NCI-H1092 (cell line): ENCODE measurements around the gene CD2BP2.
"Not testable (repeated sequence)": the region's sequence is repeated elsewhere in the genome, so short reads cannot be mapped to it uniquely, and the experiment has no call there.

ENCODE experiments used
- DNase-seq: peaks from one replicate; lab custom pipeline; 2025; lab: John Stamatoyannopoulos, UW

The CD2BP2 gene

GRCh38 chr16:30341971-30342370 lies 13.1 kb downstream of the CD2BP2 start:
- DNase-seq = not testable (repeated sequence)

DNA sequence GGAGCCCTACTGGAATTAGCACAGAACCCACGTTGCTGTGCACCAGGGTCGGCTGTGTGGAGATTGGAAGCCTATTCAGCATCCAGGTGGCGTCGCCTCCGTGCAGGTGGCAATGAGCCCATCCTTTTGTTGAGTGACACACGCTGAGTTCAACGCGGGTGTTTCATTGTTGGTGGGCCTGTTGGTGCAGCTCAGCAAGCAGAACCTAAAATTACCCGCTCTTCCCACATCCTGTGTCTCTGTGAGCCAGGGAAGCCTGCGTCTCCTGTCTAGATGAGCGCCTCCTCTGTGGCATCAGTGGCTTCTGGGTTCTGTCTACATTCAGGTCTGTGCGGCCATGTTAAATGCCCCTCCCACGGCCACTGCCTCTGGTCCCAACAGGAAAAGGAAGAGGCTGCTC lies 14.5 kb downstream of the CD2BP2 start:
- DNase-seq = no peak

DNA sequence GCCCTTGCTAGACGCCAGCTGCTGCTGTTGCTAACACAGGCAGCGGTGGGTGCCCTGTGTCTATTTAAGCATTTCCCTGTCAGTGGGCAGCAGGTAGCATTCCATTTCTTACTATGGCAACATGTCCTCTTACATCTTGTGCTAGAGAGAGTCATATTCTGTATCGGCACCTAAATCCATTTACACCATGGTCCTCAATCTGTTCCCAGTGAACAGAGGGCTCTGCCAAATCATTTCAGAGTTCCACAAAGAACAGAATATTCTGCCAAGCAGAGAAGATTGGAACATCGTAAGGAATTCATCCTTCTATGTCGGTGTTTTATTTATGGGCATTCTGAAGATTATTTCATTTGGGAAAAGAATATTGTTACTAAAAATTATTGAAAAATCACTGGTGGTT lies 16.4 kb downstream of the CD2BP2 start:
- not testable (repeated sequence) for DNase-seq

- not testable (repeated sequence) for DNase-seq
These were observed 17.1 kb downstream of the CD2BP2 start for GRCh38 chr16:30337964-30338357.

GRCh38 chr16:30335598-30336474 lies 19.3 kb downstream of the CD2BP2 start:
- no peak for DNase-seq

GRCh38 chr16:30335028-30335597 lies 20.0 kb downstream of the CD2BP2 start:
- peak; percentile 67 for DNase-seq

DNA sequence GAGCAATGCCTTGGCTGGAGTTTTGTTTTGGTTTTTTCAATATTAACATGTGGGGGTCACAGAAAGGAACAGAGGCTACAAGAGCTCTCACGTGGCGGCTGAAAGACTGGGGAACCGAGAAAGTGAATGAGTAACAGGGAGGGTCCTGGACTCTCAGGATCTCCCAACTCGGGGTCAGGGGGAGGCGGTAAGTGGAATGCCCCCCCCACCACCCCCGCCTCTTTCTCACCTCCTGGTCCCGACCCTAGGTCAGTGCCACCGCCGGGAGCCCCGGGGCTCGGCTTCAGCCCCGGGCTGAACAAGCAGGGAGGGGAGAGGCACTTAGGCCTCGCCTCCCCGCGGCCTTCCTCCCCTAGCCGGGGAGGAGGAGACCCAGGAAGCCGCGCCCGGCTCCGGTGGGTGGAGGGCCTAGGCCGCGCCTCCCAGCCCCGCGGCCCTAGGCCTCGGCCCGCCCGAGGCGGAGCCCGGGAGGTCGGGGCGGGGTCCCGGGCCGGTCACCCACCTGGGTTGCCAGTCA lies 20.6 kb downstream of the CD2BP2 start:
- peak; percentile 41 for DNase-seq

DNA sequence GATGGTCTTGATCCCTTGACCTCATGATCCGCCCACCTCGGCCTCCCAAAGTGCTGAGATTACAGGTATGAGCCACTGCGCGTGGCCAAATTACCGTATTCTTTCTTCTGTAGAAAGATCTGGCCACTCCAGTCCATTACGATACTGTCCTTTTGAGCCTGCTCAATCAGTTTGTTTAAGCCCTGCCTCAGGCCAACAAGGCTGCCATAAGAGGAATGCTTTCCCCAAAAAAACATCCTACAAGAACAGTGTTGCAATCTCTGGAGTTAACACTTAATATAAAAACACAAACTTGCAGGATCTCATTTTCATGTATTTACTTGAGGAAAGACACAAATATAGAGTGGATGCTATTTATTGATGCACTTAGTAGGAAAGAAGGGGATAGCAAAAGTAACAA lies 30.9 kb downstream of the CD2BP2 start:
- not testable (repeated sequence) for DNase-seq

DNA sequence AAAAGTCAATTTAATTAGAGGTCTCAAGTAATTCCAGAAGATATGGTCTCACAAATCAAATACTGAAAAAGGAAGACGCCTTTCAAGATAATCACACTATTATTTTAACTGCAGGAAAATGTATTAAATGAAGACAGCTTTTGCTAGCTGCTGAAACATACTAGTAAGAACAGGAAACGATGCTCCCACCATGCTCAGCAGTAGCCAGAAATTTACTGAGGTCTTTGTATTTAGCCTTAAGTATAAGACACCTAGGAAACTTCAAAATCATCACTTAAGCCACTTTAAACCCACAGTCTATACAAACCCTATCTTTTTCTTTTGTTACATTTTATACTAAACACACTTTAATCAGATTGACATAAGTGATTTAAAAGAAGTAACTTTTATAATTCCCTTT lies 36.5 kb downstream of the CD2BP2 start:
- DNase-seq = not testable (repeated sequence)

GRCh38 chr16:30310937-30311336 lies 44.2 kb downstream of the CD2BP2 start:
- not testable (repeated sequence) for DNase-seq

GRCh38 chr16:30309255-30309654 lies 45.9 kb downstream of the CD2BP2 start:
- not testable (repeated sequence) for DNase-seq
